GM19099 (cell line): ENCODE results near the gene TMEM52.

Source experiments
- POLR2A ChIP-seq: IDR thresholded peaks from 3 replicates; pipeline ENCODE4 v1.6.1; 2011; ENCODE audit warnings: low read depth; ENCODE audit not compliant: insufficient read length; ENCODE audit errors: extremely low read depth

The TMEM52 gene

GRCh38 chr1:1899266-1899966 is 19.7 kb downstream of the TMEM52 start:
- no peak for TF ChIP-seq POLR2A

- no peak for TF ChIP-seq POLR2A
Observed at GRCh38 chr1:1898246-1898933, 20.7 kb downstream of the TMEM52 start.

- no peak for TF ChIP-seq POLR2A
Observed at GRCh38 chr1:1895456-1896336, 23.4 kb downstream of the TMEM52 start.

- TF ChIP-seq POLR2A, result no peak
Observed at GRCh38 chr1:1895060-1895418, 24.0 kb downstream of the TMEM52 start.

GRCh38 chr1:1894354-1895059 is 24.6 kb downstream of the TMEM52 start:
- TF ChIP-seq POLR2A, result no peak

GRCh38 chr1:1893997-1894353 is 25.1 kb downstream of the TMEM52 start:
- no peak for TF ChIP-seq POLR2A

- no peak for TF ChIP-seq POLR2A
Observed at GRCh38 chr1:1893291-1893985, 25.6 kb downstream of the TMEM52 start.

GRCh38 chr1:1892763-1893120 is 26.3 kb downstream of the TMEM52 start:
- no peak for TF ChIP-seq POLR2A

- TF ChIP-seq POLR2A, result no peak
Observed at GRCh38 chr1:1892079-1892762, 26.9 kb downstream of the TMEM52 start.

- TF ChIP-seq POLR2A, result peak; percentile 20
Observed at GRCh38 chr1:1891349-1892078, 27.6 kb downstream of the TMEM52 start.

- TF ChIP-seq POLR2A, result peak; percentile 82
Observed at GRCh38 chr1:1890506-1891348, 28.4 kb downstream of the TMEM52 start, which contains the start of gene GNB1. GNB1 (minus strand) TSS chr1:1891087; CDS start chr1:1825453, 65,634 bp downstream.

GRCh38 chr1:1889847-1890505 is 29.1 kb downstream of the TMEM52 start:
- no peak for TF ChIP-seq POLR2A
